HuH-7.5 (cell line): ENCODE data around the gene RBPMS2.
"Not testable (repeated sequence)": the region's sequence is repeated elsewhere in the genome, so short reads cannot be mapped to it uniquely, and the experiment has no call there.

Experiments
- DNase-seq: peaks from one replicate; pipeline ENCODE4 v3.0.0; 2011; ENCODE audit warnings: low spot score

Gene RBPMS2

DNA sequence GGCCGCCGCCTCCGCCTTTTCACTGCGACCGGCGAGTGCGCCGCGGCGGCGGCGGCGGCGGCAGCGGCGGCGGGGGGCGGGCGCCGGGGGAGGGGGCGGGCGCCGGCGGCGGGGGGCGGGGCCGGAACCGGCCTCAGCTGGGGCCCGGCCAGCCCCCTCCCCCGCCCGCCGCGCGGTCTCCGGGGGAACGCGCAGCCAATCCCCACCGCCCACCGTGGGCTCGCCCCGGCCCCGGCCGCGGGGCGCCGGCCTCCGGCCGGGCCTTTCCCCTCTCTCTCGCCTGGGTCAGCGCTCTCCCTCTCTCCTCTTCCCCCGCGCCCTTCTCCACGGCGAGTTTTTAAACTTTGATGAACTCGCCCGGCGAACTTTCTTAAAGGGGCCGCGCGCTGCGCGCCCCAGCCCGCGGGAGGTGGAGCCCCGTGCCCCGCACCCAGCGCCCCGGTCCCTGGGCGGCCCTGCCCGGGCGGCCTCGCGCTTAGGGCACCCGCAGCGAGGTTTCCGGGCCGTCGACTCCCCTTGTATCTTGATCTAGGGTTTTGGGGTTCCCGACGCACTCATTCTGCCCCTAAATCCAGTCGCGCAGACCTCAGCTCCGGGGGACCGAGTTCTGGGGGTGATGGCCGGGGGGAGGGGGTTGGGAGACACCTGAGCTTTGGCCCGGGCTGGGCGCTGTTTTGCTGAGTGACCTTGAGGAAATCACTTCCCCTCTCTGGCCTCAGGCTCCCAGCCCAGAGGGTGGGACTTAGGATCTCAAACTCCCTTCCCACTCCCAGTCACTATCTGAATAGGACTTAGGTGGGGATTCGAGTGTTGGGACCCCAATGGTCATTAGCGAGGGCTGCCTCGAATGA is at the start of gene RBPMS2:
Gene RBPMS2, minus strand, starts transcription at position 39 of the 851 bp plus-strand sequence. CDS start 270 bp downstream, outside the sequence.
- DNase-seq: peak; percentile 41

DNA sequence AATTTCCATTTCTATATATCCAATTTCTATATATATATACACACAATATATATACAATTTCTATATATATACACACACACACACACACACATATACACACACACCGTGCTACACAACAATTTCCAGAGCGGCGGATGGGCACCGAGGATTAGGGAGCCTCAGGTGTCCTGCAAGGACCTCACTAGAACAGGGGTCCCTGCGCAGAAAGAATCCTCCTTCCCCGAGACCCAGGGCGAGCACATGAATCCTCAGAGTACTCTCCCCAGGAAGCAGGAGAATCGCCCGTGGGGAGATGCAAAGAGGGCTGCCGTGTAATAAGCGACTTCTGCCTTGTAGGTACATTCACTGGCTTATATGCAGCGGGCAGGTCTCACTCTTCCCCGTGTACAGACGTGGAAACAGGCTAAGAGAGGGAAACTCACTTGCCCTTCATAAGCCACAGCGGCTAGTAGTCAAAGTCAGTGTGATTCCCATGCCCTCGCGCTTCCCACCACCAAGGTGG is 49.6 kb upstream of the RBPMS2 start:
- no peak for DNase-seq

DNA sequence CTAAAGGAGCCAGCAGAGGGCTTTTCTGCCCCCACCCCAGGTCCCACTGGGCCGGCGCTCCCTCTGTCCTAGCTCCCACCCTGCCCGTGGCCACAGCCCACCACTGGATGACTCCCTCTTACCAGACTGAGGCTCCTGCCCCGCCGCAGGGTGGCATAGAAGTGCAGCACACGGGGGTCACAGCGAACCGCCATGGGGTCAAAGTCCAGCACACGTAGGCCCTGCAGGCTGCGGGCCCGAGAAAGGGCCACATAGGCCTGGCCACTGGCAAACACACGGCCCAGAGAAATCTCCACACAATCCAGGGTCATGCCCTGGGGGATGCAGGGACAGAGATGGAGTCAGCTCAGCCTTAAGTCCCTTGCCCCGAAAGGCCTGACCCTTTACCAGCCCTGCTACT is 41.1 kb upstream of the RBPMS2 start:
- DNase-seq: no peak

DNA sequence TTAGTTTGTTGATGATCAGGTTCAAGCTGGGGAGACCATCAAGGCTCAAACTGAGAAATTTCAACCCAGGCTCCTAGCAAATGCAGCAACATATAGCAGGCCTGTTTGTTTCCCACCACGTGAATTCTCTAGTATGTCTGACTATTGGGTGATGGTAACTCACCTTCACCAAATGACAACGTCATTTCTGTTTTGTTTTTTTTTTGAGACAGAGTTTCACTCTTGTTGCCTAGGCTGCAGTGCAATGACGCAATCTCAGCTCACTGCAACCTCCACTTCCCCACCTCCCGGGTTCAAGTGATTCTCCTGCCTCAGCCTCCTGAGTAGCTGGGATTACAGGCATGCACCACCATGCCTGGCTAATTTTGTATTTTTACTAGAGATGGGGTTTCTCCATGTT is 39.6 kb upstream of the RBPMS2 start:
- not testable (repeated sequence) for DNase-seq

DNA sequence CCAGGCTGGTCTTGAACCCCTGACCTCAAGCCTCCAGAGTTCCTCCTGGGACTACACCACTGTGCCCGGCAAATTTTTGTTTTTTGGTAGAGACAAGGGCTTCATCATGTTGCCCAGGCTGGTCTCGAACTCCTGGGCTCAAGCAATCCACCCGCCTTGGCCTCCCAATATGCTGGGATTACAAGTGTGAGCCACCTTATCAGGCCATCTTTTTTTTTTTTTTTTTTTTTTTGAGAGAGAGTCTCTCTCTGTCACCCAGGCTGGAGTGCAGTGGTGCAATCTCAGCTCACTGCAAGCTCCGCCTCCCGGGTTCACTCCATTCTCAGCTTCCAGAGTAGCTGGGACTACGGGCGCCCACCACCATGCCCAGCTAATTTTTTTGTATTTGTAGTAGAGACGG is 38.9 kb upstream of the RBPMS2 start:
- not testable (repeated sequence) for DNase-seq

DNA sequence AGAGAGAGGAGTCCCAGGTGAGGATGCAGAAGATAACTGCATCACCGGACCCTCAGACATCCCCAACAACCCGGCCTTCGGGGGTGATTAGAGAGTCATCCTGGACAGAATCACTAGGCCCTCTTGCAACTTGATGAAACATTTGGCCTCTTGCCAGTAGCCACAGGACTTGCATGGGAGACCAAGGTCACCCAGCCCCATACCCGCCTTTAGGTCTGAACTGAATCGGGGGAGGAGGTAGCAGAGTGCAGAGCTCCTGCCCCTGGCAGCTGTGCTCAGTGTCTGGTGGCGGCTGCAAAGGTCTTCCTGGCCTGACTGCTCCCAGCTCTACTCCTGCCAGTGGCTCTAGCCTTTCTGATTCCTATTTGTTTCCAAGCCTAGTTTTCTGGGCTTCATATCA is 37.7 kb upstream of the RBPMS2 start:
- DNase-seq: no peak

DNA sequence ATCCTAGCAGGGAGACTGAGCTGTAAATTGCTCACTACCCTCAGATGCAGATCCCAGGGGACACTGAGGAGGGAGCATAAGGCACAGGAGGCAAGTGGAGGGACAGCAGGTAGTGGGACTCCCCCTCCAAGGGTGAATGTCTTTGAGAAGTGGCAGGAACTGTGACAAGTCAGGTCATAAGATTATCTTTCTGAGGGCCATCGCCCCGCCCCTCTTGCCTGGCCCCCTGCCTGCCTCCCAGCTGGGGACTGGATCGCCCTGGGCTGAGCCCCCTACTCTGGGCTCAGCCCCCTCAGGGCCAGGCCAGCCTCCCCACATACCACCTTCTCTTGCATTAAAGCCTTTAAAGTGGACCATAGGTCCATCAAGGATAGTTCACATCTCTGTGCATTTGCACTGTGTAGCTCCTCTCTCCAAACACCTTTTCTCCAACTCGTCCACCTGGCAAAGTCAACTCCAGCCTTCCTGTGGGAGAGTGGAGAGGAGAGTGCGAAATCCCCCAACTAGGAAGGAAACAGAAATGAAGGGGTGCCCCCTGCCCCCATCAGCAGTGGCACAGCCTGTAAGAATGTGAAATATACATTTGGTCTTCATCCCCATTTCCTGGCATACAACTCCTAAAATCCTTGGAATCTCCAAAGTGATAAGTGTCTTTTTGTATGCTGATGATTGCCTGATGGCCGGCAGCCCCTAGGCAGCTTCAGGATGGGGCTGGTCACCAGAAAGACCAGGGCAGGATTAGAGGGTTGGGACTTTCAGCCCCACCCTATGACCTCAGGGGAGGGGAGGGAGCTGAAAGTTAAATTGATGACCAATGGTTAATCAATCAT is 35.3 kb upstream of the RBPMS2 start:
- DNase-seq: no peak

DNA sequence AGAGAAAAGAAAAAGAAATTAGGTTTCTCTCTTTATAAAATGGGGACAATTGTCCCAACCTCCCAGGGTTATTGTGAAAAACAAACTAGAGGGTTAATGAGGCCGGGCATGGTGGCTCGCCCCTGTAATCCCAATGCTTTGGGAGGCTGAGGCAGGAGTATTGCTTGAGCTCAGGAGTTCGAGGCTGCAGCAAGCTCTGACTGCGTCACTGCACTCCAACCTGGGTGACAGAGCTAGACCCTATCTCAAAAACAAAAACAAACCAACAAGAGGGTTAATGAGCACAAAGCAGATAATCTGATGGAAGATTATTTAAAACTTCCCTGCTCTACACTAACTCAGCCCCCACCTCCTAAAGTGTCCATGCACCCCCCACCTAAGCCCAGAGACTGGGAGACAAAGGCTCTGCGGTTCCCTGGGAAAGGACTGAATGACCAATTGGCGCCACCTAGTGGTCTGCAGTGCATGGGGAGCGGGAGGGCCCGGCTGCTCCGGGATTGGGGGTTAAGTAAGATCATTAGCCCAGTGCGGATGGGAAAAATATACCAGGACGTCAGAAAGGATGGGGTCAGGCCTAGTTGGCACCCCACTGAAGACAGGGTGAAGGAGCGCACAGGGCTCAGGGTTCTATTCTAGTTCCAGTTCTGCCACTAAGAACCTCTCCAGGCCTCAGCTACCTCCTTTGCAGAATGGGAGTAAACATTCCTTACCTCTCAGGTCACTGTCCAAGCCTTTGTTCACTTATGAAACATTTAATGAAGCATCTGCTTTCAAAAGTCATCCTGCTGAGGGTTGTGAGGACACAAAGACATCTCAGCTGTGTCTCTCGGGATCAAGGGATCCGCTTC is 34.5 kb upstream of the RBPMS2 start:
- DNase-seq: peak; percentile 89

DNA sequence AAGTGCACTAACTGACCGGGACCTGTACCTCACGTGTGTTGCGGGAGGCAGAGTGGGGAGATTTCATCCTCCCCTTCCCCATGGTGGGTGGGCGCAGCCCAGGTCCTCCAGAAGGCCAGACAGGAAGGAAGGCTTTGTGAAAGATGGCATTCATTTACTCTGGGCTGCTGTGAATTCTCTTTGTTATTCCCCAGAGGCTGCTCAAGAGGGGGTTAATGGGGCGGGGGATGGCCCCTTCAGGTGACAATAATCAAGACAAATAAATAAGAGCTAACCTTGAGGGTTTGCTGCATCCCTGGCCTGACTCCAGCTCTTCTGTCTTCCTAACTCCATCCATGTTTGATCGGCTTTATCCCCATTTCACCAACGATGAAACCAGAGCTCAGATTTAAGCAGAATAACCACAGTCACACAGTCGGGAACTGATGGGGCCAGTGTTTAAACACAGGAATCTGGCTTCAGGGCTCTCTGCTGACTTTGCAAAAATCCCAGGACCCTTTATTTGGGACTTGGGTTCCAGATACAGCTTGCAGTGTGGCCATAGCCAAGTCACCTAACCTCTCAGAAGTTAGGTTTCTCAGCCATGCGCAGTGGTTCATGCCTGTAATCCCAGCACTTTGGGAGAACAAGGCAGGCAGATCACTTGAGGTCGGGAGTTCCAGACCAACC is 33.5 kb upstream of the RBPMS2 start:
- DNase-seq: no peak

DNA sequence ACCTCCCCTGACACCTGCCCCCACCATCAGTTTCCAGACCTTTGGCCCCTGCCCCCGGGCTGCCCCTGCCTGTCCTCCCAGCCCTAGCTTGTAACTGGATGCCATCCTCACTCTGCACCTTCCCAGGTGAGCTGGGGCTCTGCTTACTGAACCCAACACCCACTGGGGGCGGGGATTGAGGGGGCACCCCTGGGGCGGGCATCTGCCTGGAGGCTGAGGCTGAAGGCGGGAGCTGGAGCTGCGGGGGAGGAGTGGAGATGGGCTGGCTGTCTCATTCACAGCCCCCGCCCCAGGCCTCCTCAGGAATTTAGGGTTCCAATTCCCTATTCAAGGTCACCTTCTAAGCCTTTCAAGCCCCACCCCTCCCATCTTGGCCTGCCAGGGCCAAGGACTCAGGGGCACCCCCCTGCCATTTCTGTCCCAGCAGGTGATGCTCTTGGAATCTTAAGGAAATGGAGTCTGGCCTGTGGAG is 32.4 kb upstream of the RBPMS2 start:
- DNase-seq: no peak

GRCh38 chr15:64807051-64807749 is 31.8 kb upstream of the RBPMS2 start:
- DNase-seq: no peak

DNA sequence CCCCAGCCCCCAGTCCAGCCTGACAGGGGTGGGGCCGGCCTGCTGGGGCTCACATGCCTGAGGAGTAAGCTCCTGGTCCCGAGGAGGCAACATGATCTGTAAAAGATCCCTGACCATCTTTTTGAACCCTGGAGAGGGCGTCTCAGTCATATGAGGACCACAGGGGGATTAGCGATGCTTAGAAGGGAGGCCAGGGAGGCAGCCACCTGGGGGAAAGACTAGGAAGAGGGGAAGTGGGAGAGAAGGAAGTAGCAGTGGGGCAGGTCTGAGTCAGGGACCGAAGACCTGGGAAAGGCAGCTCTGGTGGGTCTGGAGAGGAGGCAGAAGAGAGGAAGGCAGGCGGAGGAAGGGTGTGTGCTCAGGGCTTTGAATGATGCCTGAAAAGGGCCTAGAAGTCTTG is 31.1 kb upstream of the RBPMS2 start:
- DNase-seq: no peak

- no peak for DNase-seq
Observed at GRCh38 chr15:64804619-64805018, 29.2 kb upstream of the RBPMS2 start.

- DNase-seq: no peak
Observed at GRCh38 chr15:64803526-64803925, 28.1 kb upstream of the RBPMS2 start.

DNA sequence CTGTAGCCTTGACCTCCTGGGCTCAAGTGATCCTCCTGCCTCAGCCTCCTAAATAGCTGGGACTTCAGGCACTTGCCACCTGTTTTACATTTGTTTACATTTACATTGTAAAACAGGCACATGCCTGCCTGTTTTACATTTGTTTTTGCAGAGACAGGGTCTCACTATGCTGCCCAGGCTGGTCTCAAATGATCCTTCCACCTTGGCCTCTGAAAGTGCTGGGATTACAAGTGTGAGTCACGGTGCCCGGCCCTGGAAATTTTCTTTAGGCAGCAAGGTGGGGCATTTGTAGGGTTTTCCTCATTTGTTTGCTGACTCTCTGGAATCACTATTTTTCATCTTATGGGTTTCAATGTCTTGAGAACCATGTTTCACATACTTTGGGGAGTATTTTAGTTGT is 25.1 kb upstream of the RBPMS2 start:
- DNase-seq: no peak

- not testable (repeated sequence) for DNase-seq
Observed at GRCh38 chr15:64798905-64799304, 23.5 kb upstream of the RBPMS2 start.

DNA sequence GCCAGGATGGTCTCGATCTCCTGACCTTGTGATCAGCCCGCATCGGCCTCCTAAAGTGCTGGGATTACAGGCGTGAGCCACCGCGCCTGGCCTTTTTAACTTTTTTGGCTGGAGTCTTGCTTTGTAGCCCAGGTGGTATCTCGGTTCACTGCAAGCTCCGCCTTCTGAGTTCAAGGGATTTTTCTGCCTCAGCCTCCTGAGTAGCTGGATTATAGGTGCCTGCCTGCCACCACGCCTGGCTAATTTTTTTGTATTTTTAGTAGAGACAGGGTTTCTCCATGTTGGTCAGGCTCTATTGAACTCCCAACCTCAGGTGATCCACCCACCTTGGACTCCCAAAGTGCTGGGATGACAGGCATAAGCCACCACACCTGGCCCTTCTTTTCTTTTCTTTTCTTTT is 20.5 kb upstream of the RBPMS2 start:
- not testable (repeated sequence) for DNase-seq

- DNase-seq: not testable (repeated sequence)
Observed at GRCh38 chr15:64795299-64795698, 19.9 kb upstream of the RBPMS2 start.

DNA sequence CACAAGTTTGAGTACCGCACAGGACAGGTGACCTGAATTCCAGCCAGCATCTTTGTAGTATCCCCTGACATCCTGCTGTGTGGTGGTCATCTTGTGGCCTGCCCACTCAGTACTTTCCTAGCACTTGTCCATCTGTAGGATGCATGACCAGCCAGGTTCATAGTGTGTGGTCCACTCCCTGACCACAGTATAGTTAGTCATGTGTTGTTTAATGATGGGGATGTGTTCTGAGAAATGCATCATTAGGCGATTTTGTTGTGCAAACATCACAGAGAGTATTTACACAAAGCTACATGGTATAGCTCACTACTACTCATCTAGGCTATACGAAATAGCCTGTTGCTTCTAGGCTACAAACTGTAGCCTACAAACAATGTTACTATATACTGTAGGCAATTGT is 16.9 kb upstream of the RBPMS2 start:
- no peak for DNase-seq

GRCh38 chr15:64791401-64791800 is 16.0 kb upstream of the RBPMS2 start:
- no peak for DNase-seq

GRCh38 chr15:64783796-64784195 is 8.4 kb upstream of the RBPMS2 start:
- no peak for DNase-seq
